Measurements from ENCODE around the gene MIPEP.
A peak's percentile ranks its signal among the peaks of the same experiment; 100 is the strongest.

The MIPEP gene

GRCh38 chr13:23810685-23811240 lies 78.4 kb downstream of the MIPEP start:
- DNase-seq (ENCODE audit: low spot score): no peak

- no peak for DNase-seq (ENCODE audit: low spot score)
Observed at GRCh38 chr13:23808803-23809202, 80.4 kb downstream of the MIPEP start.

- no peak for DNase-seq (ENCODE audit: low spot score)
Observed at GRCh38 chr13:23806874-23807526, 82.2 kb downstream of the MIPEP start.

GRCh38 chr13:23805821-23806220 lies 83.4 kb downstream of the MIPEP start:
- no peak for DNase-seq (ENCODE audit: low spot score)

- DNase-seq (ENCODE audit: low spot score): no peak
Observed at GRCh38 chr13:23805122-23805521, 84.1 kb downstream of the MIPEP start.

GRCh38 chr13:23804166-23804565 lies 85.0 kb downstream of the MIPEP start:
- DNase-seq (ENCODE audit: low spot score): no peak

GRCh38 chr13:23801141-23801540 lies 88.1 kb downstream of the MIPEP start:
- DNase-seq (ENCODE audit: low spot score): no peak

GRCh38 chr13:23799945-23800344 lies 89.3 kb downstream of the MIPEP start:
- DNase-seq (ENCODE audit: low spot score): peak; percentile 40

- DNase-seq (ENCODE audit: low spot score): no peak
Observed at GRCh38 chr13:23797276-23797903, 91.8 kb downstream of the MIPEP start.

- DNase-seq (ENCODE audit: low spot score): no peak
Observed at GRCh38 chr13:23796551-23796950, 92.6 kb downstream of the MIPEP start.

- peak; percentile 82 for DNase-seq (ENCODE audit: low spot score)
Observed at GRCh38 chr13:23794267-23795161, 94.7 kb downstream of the MIPEP start.

- no peak for DNase-seq (ENCODE audit: low spot score)
Observed at GRCh38 chr13:23793711-23794110, 95.5 kb downstream of the MIPEP start.

GRCh38 chr13:23792680-23793079 lies 96.5 kb downstream of the MIPEP start:
- DNase-seq (ENCODE audit: low spot score): no peak

- no peak for DNase-seq (ENCODE audit: low spot score)
Observed at GRCh38 chr13:23790577-23791170, 98.5 kb downstream of the MIPEP start.

- no peak for DNase-seq (ENCODE audit: low spot score)
Observed at GRCh38 chr13:23789576-23790346, 99.4 kb downstream of the MIPEP start.

- DNase-seq (ENCODE audit: low spot score): no peak
Observed at GRCh38 chr13:23788459-23788858, 100.7 kb downstream of the MIPEP start.

- no peak for DNase-seq (ENCODE audit: low spot score)
Observed at GRCh38 chr13:23787464-23787863, 101.7 kb downstream of the MIPEP start.

GRCh38 chr13:23786607-23787006 lies 102.6 kb downstream of the MIPEP start:
- DNase-seq (ENCODE audit: low spot score): no peak

- DNase-seq (ENCODE audit: low spot score): no peak
Observed at GRCh38 chr13:23778879-23779278, 110.3 kb downstream of the MIPEP start.

- no peak for DNase-seq (ENCODE audit: low spot score)
Observed at GRCh38 chr13:23778002-23778652, 111.1 kb downstream of the MIPEP start.

GRCh38 chr13:23777575-23777870 lies 111.7 kb downstream of the MIPEP start:
- DNase-seq (ENCODE audit: low spot score): no peak
